ENCODE data around the gene SLC24A4. TPM values are rescaled to one million over a fixed set of nuclear protein-coding genes. Genes with fewer than 3 reads are reported as not detected.

SLC24A4 gene
- total RNA-seq, 6 donors from 2014 or later = 0.49 to 5.7 (median 2.0) TPM

DNA sequence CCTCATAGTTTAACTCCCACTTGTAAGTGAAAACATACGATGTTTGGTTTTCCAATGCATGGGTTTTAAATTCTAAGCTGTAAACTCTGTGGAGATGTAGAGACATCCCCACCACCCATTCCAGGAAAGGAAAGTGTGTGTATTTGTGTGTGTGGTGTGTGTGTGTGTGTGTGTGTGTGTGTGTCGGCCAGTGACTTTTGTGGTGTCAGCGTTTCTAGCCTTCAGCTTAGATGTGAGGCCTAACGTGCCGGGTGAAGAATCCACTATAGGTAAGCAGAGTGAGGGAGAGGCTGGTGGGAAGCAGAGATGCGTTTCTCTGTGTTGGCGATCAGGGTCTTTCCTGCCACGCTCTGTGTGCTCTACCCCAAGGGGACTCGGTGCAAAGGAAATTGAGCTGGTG, 93.0 kb downstream of the SLC24A4 start:
- ATAC-seq (ENCODE audit: low FRiP score in 2 of 2) (no peak), DNase-seq (no peak)
- Histone ChIP-seq H3K27ac (no peak overlapping the region), H3K9me3 (no peaks in the 10 kb centered on the region), H3K4me1 (peaks cover 0 to 18% (median 1%) of the 10 kb centered on the region in 4 donors), H3K36me3 (no peaks in the 10 kb centered on the region), H3K27me3 (no peaks in the 10 kb centered on the region), H3K4me3 (no peak overlapping the region)
- 83 to 92% methylated on average over 9 of the region's 9 CpGs for WGBS, 2 donors
- TF ChIP-seq EP300 (IDR thresholded peaks at IDR 0.05) (no peak), POLR2A (IDR thresholded peaks at IDR 0.05) (no peak), POLR2AphosphoS5 (IDR thresholded peaks at IDR 0.05) (no peak)
- TF ChIP-seq, protein P1, sequence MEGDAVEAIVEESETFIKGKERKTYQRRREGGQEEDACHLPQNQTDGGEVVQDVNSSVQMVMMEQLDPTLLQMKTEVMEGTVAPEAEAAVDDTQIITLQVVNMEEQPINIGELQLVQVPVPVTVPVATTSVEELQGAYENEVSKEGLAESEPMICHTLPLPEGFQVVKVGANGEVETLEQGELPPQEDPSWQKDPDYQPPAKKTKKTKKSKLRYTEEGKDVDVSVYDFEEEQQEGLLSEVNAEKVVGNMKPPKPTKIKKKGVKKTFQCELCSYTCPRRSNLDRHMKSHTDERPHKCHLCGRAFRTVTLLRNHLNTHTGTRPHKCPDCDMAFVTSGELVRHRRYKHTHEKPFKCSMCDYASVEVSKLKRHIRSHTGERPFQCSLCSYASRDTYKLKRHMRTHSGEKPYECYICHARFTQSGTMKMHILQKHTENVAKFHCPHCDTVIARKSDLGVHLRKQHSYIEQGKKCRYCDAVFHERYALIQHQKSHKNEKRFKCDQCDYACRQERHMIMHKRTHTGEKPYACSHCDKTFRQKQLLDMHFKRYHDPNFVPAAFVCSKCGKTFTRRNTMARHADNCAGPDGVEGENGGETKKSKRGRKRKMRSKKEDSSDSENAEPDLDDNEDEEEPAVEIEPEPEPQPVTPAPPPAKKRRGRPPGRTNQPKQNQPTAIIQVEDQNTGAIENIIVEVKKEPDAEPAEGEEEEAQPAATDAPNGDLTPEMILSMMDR (IDR thresholded peaks at IDR 0.05) = no peak

DNA sequence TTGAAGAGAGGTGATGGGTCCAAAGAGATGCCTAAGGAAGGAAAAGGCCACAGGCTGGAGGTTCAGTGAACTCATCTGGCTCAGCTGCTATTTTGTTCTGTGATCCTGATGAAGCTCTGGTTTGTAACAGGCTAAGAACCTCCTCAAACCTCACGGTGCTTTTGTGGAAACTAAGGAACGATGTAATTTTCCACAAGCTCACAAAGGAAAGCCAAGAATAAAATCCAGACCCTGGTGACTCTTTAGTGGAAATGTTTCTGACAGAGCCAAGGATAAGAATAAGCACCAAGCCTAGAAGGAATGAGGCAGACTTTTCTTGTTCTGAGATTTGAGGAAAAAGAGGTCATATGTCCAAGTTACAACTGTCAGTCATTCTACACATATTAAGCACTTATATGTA, 93.6 kb downstream of the SLC24A4 start:
- TF ChIP-seq, protein P1 (IDR thresholded peaks at IDR 0.05) = no peak
- TF ChIP-seq POLR2AphosphoS5 (IDR thresholded peaks at IDR 0.05) (no peak), EP300 (IDR thresholded peaks at IDR 0.05) (no peak), POLR2A (IDR thresholded peaks at IDR 0.05) (no peak)
- peaks cover 0 to 18% (median 1%) of the 10 kb centered on the region in 4 donors for H3K4me1 ChIP-seq

DNA sequence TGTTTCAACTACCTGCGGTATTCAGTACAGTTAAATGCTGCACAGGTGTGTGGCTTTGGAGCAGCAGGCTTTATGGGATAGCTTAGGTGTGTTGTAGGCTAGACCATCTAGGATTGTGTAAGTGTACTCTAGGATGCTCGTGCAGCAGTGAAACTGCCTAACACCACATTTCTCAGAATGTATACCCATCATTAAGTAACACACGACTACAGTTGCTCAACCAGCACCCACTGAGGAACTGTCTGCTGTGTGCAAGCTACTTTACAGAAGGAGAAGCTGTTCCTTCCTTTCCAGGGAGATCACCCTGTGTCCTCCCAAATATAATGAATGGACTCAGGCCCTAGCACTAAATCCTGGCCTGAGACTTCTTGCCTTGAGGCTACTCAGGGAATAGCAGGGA, 94.8 kb downstream of the SLC24A4 start:
- Histone ChIP-seq H3K4me3 (no peak overlapping the region), H3K4me1 (peaks cover 0 to 18% (median 1%) of the 10 kb centered on the region in 4 donors), H3K9me3 (no peaks in the 10 kb centered on the region), H3K36me3 (no peaks in the 10 kb centered on the region), H3K27me3 (no peaks in the 10 kb centered on the region), H3K27ac (peak overlapping the region in 2 of 4 donors; percentile 69 to 80)
- 72 to 94% methylated on average over 2 to 3 of the region's 3 CpGs for WGBS, 2 donors
- DNase-seq = peak in 1 of 2 donors; percentile 75
- TF ChIP-seq EP300 (IDR thresholded peaks at IDR 0.05) = peak in 1 of 4 donors; percentile 32
- TF ChIP-seq, protein P1 (IDR thresholded peaks at IDR 0.05) = no peak
- TF ChIP-seq POLR2AphosphoS5 (IDR thresholded peaks at IDR 0.05) = peak in 1 of 2 donors; percentile 78
- no peak for TF ChIP-seq POLR2A (IDR thresholded peaks at IDR 0.05)
- peak; percentile 73 to 83 for ATAC-seq (ENCODE audit: low FRiP score in 2 of 2)

More for the DNA sequence above, 93.6 kb downstream of the SLC24A4 start:
- DNase-seq = no peak
- H3K36me3 ChIP-seq = no peaks in the 10 kb centered on the region
- no peak for ATAC-seq (ENCODE audit: low FRiP score in 2 of 2)
- no peak overlapping the region for H3K27ac ChIP-seq
- WGBS, 2 donors = 80 to 90% methylated on average over 2 of the region's 2 CpGs
- no peak overlapping the region for H3K4me3 ChIP-seq
- H3K9me3 ChIP-seq = no peaks in the 10 kb centered on the region
- no peaks in the 10 kb centered on the region for H3K27me3 ChIP-seq

DNA sequence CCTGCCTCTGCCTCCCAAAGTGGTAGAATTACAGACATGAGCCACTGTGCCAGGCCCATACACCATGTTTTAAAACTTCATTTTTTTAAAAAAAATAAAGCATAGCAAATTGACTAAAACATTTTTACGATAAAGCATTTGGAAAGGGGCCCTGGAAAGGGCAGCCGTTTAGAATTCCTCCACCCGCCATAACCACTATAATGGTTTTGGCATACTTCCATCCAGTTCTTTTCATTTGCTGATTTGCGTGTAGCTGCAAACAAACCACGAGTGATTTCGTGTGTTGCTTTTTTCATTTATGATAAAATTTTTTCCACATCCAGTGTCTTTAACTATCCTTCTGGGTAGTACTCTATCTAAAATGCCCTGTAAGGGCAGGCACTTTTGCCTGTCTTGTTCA, 98.8 kb downstream of the SLC24A4 start:
- no peak for DNase-seq
- no peak for ATAC-seq (ENCODE audit: low FRiP score in 2 of 2)
- WGBS, 2 donors = 31 to 32% methylated on average over 6 of the region's 6 CpGs
- Histone ChIP-seq H3K27ac (no peak overlapping the region), H3K4me1 (peaks cover 0 to 3% (median 0%) of the 10 kb centered on the region in 4 donors), H3K36me3 (no peaks in the 10 kb centered on the region), H3K9me3 (no peaks in the 10 kb centered on the region), H3K27me3 (no peaks in the 10 kb centered on the region), H3K4me3 (no peak overlapping the region)
- TF ChIP-seq POLR2AphosphoS5 (IDR thresholded peaks at IDR 0.05) (no peak), EP300 (IDR thresholded peaks at IDR 0.05) (no peak), POLR2A (IDR thresholded peaks at IDR 0.05) (no peak)
- TF ChIP-seq, protein P1 (IDR thresholded peaks at IDR 0.05) = no peak

DNA sequence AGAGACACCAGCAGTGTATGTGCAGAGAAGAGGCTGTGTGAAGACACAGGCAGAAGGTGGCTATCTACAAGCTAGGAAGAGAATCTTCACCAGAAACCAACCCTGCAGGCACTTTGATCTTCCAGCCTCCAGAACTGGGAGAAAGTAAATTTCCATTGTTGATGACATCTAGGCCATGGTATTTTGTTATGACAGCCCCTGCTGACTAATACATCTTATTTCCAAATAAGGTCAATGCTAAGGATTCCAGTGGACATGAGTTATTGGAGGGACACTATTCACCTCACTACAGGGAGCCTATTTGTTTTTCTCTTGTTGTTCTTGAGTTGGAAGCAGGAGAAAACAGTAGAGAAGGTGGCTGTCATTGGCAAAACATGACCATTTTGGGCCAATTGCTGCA, 102.1 kb downstream of the SLC24A4 start:
- no peak overlapping the region for H3K4me3 ChIP-seq
- H3K36me3 ChIP-seq = no peaks in the 10 kb centered on the region
- ATAC-seq (ENCODE audit: low FRiP score in 2 of 2) (no peak), DNase-seq (no peak)
- H3K27ac ChIP-seq = no peak overlapping the region
- H3K27me3 ChIP-seq = no peaks in the 10 kb centered on the region
- TF ChIP-seq POLR2A (IDR thresholded peaks at IDR 0.05) (no peak), POLR2AphosphoS5 (IDR thresholded peaks at IDR 0.05) (no peak), EP300 (IDR thresholded peaks at IDR 0.05) (no peak)
- TF ChIP-seq, protein P1 (IDR thresholded peaks at IDR 0.05) = no peak
- no peaks in the 10 kb centered on the region for H3K9me3 ChIP-seq
- H3K4me1 ChIP-seq = no peaks in the 10 kb centered on the region

Data from upper lobe of left lung (tissue), 6 donors.